ENCODE measurements around the gene PTPRO.
A peak's percentile ranks its signal among the peaks of the same experiment; 100 is the strongest.

PTPRO gene

DNA sequence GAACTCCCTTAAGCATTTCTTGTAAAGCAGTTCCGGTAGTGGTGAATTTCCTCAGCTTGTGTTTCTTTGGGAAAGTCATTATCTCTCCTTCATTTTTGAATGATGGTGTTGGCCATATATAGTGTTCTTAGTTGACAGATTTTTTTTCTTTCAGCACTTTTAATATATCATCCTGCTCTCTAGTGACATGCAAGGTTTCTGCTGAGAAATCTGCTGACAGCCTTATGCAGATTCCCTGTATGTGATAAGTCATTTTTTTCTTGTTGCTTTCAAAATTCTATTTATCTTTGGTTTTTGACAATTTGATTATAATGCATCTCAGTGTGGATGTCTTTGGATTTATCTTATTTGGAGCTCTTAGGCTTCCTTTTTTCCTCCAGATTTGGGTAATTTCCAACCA, 135.7 kb downstream of the PTPRO start:
- no peak for DNase-seq

DNA sequence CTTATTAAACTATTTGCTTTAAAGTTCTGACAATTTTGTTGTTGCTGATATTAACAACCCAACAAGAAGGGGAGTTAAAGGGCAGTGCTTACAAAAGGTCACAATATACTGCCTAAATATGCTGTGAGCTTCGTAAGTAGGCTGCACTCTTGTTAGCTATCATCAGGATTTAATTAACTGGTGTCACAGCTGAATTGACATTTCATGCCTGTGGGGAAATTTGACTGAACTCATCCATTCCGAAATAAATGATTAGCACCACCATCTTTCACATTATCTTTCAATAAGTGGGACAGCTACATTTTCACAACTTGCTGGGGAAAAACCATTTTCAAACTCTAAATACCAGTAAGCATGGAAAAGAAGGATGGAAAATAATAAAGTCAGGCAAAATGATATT, 146.6 kb downstream of the PTPRO start:
- DNase-seq: no peak

DNA sequence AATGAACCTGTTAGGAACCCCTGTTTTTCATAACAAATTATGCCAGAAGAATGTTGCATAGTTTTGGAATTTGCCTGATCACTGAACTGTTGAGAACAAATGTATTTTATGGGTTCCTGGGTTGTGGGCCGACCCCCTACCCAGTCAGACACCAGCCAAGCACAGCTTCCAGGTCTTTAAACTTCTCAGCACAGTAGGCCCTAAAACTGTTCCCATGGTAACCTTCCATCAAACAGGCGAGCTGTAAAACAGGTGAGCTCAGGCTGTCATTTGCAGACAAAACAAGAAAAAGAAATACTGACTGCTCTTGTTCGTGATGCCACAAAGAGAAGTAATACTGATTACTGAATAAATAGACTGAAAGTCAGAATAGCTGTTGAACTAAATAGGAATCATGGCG, 147.0 kb downstream of the PTPRO start:
- no peak for DNase-seq

DNA sequence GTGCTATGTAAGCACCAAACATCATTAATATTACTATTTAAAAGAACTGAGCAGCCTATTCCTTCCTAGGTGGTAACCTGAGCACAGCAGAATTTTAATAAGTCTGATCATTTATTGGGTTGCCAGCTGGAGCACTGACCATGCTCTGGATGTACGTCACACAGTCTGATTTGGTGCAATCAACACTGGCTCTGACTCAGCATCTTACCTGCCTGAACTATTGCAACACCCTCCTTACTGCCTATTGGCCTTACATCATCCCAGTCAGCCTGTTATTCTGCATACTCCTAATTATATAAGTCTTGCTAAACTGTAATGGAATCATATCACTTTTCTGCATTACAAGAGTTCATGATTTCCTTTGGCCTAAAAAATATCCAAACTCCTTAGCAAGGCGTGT, 149.7 kb downstream of the PTPRO start:
- DNase-seq: no peak

DNA sequence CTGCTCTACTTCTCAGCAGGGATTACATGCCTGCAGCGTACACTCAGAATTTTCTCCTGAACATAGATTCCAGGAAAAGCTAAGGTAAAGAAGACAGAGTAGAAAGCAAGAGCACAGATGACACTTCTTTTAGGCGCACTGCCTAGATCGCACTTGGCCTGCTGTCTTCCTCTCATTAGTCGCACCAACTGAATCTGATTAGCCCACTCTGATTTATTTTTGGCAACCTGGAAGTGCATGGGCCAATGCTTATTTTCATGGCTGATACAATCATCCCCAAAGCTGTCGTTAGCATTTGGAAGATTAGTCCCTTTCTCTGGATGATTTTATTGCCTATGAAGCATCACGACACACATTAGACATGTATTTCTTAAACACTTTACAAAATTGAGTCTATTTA, 152.5 kb downstream of the PTPRO start:
- peak; percentile 85 for DNase-seq

DNA sequence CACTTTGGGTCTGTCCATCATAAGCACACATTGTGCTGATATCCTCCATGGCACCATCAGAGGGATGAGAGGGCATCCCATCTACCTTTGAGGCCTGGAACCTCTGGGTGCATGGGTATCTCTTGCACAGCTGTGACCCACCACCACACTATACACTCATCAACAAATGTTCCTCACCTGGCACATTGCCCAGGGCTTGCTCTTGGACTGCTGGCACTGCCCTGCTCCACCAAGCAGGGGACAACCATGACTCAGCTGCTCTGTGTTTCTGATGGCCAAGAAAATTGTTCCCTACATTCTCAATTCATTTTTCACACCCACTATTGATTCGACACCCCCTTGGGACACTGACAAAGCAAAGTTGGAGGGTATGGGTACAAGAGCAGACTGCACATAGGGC, 155.5 kb downstream of the PTPRO start:
- no peak for DNase-seq

DNA sequence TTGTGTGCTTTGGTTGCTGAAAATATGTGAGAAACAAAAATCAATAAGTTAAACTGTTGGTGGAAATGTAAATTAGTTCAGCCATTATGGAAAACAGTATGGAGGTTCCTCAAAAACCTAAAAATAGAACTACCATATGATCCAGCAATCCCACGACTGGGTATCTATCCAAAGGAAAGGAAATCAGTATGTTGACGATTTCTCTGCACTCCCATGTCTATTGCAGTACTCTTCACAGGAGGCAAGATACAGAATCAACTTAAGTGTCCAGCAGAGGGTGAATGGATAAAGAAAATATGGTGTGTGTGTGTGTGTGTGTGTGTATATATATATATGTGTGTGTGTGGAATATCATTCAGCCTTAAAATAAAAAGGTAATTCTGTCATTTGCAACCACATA, 159.5 kb downstream of the PTPRO start:
- no peak for DNase-seq

DNA sequence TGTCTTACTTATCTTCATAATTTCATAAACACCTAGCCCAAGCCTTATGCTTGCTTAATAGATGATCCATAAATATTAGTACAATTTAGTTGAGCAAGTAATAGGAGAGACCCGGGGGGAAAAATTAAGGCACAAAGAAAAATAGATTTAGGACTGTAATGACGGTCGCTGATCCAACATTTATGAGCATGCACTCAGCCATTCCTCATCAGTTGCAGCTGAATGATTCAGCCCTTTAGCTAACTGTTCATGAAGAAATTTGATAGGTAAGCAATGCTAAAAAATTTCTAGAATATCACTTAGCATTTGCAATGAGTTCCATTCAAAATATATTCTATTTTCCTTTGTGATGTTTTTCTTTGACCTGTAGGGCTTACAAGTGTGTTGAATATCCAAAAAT, 163.2 kb downstream of the PTPRO start:
- DNase-seq: no peak

DNA sequence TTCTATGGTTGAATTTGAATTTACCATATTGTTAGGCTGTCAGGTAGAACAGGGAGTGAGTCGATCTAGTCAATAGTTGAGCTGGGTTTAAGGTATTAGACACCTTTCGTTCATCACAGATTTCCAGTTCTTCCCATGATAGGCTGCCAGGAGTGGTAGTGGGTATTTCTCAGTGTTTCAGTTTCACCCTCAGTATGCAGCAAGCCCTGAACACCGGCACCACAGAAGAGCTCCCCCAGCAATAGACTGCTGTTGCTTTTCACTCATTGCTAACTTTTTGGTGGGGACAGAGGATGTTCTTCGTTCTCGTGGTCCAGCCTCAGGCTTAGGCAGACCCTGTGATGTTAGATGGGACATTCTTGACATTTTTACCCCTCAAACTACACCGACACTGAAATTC, 164.6 kb downstream of the PTPRO start:
- no peak for DNase-seq

DNA sequence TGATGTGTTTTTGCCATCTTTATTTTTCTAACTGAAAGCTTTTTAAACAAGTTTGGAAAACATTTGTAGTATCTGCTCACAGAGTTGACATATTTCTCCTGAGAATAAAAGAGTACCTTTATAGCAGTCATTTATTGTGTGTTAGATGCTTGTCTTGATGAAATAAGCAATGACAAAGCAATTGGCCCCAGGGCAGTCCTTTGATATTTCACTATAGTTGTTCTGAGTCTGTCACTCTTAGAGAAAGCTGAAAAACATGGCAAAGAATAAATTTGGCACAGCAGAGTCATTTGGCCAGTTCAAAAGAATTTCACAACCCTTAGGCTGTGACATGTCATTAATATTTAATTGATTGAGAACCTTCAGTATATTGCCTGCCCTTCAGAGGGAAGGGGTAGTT, 166.2 kb downstream of the PTPRO start:
- DNase-seq: no peak

DNA sequence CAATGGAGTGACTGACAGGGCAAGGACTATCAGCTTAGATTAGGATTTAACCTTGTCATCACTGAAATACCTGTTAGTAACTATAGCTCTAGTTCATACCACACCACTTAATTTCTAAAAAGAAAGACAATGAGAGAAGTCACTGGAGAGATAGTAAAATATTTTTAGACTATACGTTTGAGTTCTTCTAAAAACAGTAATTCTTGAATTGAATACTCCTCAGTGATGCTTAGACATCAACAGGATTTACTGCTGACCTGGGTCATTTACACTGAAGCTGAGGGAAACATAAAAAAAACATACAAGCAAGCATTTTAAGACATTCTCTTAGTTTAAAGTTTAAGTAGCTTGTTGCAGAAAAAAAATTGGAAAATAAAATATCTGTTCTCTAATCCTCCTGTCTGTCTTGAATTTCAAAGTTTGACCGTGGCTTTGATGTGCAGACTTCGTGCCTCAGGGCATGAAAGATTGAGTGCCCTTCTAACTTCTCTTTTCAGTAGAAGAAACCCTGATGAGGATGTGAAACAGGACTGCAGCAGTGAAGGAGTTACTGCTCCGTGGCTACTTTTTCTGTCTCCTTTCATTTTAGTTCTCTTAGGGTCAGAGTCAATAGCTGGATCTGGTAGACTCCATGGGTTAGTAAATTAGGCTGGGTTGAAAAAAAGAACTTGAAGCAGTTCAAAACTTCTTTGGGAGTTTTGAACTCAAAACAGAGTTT, 172.2 kb downstream of the PTPRO start:
- DNase-seq: no peak

DNA sequence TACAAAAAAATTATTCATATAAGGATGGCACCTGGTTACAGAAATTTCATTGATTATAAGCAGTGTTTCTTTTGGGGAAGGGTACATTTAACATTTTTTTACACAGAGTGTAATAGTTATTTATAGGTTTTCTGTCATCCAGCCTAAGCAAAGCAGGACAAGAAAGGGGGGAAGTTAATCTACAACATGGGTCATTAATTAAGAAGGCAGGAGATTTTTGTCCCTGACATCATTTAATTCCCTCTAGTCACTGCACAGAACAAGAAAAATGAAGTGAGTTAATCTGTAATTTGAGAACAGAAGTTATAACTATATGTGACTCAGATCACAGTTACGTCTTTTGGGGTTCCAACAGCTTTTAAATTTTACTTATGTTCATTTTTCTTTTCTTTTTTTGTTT, 173.4 kb downstream of the PTPRO start:
- peak; percentile 27 for DNase-seq

DNA sequence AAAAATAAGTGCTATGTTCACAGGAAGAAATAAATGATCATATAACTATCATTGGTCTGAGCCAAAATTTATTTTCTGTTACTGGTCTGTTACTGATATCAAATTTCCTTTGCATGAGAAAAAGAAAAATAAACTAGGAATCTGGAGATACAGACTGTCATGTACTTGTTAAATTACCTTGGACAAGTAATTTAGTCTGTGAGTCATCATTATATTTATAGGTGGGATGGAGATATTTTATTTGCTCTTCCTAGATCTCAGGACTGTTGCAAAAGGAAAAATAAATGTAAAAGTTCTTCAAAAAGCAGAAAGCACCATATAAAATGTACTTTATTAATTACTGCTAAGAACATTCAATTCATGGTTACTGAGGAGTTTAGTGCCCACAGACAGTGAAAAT, 174.4 kb downstream of the PTPRO start:
- DNase-seq: no peak

DNA sequence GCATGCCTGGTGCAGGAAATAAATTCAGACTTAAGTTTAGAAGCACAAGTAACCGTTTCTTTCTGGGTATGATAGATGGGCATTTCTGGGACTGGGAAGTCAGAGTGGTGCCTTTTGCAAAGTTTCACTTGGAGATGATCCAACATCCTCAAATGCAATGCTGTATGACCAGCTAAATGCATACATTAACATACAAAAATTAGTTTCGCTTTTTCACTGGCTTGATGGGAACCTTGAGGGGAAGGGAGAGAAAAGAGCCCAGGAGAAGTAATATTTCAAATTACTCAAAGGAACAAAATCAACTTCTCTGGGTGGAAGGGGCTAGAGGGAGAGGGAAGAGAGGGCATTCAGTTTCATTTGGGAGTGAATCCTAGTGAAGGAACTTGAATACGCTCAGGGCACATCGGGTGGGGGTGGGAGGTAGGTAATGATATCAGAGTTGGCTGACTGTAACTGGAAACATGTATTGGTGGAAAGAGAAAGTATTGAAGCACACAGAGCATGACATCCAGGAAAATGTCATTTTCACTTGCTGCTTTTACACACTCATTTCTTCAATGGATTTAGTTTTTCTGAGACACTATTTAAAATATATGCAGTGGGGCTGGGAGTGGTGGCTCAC, 175.5 kb downstream of the PTPRO start:
- DNase-seq: no peak

DNA sequence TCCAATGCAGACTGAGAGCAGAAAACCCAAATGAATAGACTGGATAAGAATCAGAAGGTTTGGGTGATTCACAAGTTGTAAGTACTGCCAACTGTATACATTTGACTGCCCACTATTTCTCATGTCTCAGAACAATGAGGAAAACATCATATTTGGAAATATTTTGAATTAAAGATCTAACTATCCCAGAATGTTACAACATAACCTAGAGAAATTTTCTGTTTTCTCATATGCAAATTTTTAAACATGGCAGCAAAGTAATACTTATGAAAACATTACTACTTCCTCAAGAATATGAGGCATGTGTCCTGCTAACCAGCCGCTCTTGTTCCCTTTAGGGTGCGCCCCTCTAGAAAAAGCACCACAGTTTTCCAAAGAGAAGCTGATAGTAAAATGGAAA, 179.9 kb downstream of the PTPRO start:
- DNase-seq: no peak

DNA sequence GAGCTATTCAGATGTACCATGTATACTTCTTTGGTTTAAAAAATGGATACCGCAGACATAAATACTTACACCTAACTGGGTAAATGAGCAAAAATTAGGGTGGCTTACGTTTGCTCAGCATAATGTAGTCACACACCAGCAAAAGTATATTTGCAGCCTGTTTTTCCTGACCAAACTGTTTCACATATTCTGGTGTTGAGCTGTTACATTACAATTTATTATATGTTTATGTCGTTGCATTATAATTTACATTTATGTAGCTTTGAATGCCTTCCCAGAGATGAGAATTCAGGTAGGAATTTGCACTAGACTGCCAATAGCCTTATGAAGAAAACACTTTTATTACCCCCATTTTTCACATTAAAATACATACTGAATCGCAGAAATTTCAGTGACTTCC, 183.3 kb downstream of the PTPRO start:
- no peak for DNase-seq

DNA sequence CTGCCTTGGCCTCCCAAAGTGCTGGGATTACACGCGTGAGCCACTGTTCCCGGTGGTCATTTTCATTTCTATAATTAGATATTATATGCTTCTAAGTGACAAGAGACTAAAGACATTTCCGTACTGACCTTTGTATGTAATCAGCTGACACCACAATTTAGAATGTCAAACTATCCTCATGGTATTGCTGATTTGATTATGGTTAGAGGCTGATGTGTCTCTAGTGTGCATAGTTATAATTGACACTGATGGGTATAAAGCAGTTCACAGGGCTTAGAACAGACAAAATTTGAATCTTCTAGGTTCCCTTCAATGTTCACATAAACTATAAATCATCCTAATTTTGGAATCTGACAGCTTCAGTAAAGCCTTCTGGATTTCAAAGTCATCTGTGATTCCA, 192.7 kb downstream of the PTPRO start:
- no peak for DNase-seq

DNA sequence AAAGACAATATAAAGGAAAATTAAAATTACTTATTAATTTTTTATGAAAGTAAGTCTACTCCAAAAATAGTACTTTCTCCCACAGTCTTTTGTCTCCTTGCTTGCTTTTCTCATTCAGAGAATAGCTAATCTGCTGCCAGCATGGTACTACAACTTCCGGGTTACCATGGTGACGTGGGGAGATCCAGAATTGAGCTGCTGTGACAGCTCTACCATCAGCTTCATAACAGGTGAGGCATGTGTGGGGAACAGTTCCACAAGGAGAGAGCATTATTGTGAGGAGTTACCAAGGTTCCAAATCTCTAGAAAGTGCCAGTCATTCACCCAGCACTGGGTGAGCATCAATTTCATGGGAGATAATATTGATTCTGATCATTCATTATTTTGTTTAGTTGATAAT, 197.8 kb downstream of the PTPRO start:
- no peak for DNase-seq

DNA sequence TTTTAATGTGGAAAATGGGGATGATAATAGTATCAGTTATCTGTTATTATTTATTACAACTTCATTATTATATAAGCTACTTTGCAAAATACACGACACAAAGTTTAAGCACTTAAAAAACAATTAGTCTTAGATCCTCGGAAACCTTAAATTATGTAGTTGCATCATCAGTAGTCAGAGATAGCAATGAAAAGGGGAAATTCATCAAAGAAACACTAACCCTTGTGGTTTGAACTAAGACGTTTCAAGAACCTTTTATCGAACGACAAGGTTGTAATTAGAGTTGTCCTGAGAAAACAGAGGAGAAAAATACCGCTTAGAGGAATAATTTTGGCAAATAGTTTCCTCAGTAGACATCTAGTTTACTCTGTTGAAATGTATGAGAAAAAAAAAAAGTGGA, 198.5 kb downstream of the PTPRO start:
- no peak for DNase-seq

DNA sequence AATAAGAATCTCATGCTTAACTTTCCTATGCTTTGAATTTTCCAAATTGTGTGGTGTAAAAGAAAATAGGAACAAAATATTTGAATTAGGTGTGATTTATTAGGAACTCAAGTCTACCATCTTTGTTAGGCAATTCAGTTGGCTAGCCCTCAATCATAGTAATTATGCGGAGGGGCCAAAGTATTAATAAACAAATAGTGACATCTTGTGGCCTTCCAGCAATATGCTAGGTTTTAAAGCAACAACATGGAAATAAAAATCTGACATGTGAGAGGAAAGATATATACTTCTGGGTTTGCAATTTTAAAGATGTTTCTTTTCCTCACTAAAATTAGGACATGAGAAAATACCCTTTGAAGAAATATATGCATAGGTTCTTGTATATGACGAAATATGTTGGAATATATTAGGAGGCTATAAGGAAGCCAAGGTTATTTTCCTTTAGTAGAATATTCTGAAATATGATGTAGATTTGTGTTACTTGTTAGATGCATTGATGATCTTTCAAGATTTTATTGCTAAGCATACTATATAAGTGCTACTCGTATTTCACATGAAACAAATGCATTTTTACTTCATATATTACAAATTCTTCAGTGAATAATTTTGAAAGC, 200.4 kb downstream of the PTPRO start:
- peak; percentile 87 for DNase-seq

DNA sequence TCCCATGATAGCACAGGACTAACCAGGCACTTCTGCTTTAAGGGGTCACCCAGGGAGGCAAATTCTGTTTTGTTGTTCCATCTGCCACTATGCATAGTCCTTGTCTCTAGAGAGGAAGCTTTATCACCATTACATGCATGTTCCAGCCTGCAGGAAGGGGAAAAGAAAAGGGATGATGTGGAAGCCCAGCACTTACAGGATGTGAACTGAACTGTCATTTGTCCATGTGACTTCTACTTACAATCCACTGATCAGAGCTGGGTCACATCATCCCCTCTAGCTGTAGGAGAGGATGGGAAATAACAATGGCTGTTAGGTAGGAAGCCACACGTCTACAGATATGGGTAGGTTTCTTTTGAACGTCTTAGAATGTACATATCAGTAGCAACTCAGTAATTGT, 203.1 kb downstream of the PTPRO start:
- DNase-seq: no peak

DNA sequence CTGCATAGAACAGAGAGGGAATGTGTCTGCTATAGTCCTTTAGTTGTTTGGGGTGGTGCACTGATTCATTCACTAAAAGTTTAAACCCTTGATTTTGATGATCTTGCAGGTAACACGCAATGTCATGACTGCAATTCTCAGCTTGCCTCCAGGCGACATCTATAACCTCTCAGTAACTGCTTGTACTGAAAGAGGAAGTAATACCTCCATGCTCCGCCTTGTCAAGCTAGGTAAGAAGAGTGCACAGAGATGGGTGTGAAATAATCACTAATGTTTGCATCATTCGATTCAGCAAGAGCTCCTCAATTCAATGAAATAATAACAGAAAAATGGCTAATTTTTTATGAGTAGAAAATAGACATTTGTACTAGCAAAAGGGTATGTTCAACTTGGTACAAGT, 203.7 kb downstream of the PTPRO start:
- DNase-seq: no peak

DNA sequence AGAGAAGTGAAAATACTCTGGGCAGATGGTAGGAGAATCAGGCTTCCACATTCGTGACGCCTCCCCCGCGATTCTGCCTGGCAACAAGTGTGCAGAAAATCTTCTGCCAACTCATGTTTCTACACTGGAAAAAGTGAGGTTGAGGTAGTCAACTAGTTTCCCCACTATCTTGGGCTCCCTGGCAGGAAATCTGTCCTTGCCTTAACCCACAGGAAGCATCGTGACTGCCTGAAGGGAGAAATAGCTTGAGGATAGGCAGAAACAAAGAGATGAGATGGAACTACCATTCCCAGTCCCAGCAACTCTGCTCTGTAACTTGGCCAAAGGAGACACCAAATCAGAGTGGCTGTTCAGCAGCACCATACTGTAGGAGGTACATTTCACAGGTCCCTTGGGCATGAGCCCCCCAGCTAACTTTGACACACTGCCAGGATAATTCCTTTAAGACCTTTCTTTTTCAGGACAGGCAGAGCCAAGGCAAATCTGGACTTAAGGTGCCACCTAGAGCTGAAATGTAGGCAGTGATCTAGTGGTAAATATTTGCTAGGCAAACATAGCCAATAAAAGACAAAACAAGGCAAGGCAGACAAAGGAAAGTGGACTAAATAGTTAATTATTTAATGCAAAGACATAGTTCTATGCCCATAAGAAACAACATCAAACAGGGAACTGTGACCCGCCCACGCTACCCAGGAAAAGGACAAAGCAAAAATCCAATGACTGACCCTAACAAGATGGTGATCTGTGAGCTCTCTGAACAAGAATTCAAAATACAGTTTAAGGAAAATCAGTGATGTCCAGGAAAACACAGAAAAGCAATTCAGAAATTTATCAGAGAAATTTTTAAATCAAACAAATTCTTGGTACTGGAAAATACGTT, 205.1 kb downstream of the PTPRO start:
- peak; percentile 34 for DNase-seq

DNA sequence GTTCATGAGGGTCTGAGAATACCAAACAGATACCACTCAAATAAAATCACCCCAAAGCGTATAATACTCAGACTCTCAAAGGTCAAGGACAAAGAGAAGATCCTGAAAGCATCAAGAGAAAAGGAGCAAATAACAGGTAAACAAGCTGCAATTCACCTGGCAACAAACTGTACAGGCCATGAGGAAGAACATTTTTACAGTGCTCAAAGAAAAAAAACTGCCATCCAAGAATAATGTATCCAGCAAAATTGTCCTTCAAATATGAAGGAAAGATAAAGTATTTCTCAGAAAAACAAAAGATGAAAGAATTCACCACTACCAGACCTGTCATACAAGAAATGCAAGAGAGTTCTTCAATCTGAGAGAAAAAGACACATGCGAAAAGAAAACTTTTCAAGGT, 206.4 kb downstream of the PTPRO start:
- DNase-seq: no peak
